ENCODE results near the gene UBE2Z. TPM values are rescaled to one million over a fixed set of nuclear protein-coding genes. Genes with fewer than 3 reads are reported as not detected.

UBE2Z gene
- total RNA-seq, 2 donors from 2014 or later, result 69.9 to 91.5 TPM

DNA sequence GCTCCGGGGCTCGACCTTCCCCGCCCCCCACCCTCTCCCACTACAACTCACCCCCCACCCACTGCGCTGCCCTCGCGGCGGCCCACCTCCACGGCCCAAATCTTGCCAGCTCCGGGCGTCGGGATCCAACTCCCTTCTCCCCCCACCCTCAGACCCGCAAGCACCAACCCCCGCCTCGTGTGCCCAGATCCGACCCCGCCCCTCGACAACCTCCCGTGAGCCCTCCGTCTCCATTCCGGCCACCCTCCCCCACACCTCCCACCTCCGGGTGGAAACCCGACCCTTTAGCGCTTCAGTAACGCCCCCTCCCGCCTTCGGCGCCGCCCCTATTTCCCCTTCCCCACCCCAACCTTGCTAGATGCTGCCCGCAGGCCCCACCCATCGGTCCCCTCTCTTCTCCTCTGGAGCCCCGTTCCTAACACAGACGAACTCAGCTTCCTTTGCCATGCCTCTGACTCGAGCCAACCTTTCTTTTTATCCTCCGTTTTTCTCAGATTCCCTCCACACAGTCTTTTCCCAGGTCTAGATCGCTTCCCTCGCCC, 717 bp downstream of the UBE2Z start:
- Histone ChIP-seq H3K9me3 (no peaks in the 10 kb centered on the region), H3K4me3 (peak overlapping the region; percentile 80 to 97), H3K4me1 (replicated peaks) (peaks cover 18% of the 10 kb centered on the region), H3K36me3 (no peaks in the 10 kb centered on the region), H3K27ac (peak overlapping the region; percentile 86 to 93), H3K27me3 (replicated peaks; ENCODE audit: insufficient read depth) (no peaks in the 10 kb centered on the region)
- TF ChIP-seq POLR2AphosphoS5 (IDR thresholded peaks at IDR 0.05) (no peak), POLR2A (IDR thresholded peaks at IDR 0.05) (no peak)
- TF ChIP-seq, protein P1, sequence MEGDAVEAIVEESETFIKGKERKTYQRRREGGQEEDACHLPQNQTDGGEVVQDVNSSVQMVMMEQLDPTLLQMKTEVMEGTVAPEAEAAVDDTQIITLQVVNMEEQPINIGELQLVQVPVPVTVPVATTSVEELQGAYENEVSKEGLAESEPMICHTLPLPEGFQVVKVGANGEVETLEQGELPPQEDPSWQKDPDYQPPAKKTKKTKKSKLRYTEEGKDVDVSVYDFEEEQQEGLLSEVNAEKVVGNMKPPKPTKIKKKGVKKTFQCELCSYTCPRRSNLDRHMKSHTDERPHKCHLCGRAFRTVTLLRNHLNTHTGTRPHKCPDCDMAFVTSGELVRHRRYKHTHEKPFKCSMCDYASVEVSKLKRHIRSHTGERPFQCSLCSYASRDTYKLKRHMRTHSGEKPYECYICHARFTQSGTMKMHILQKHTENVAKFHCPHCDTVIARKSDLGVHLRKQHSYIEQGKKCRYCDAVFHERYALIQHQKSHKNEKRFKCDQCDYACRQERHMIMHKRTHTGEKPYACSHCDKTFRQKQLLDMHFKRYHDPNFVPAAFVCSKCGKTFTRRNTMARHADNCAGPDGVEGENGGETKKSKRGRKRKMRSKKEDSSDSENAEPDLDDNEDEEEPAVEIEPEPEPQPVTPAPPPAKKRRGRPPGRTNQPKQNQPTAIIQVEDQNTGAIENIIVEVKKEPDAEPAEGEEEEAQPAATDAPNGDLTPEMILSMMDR (IDR thresholded peaks at IDR 0.05), result no peak
- peak; percentile 65 for DNase-seq (ENCODE audit: low spot score)
- WGBS, result 1% methylated on average over 33 of the region's 36 CpGs
- intact Hi-C loops (cut with DNase I), result no loop called here

GRCh38 chr17:48909783-48910182, 1.6 kb downstream of the UBE2Z start:
- intact Hi-C loops (cut with DNase I), result no loop called here
- no peaks in the 10 kb centered on the region for H3K27me3 ChIP-seq (replicated peaks; ENCODE audit: insufficient read depth)
- H3K9me3 ChIP-seq, result no peaks in the 10 kb centered on the region
- WGBS, result 45% methylated on average over 4 of the region's 4 CpGs
- peak overlapping the region in 1 of 2 donors; percentile 97 for H3K4me3 ChIP-seq
- H3K27ac ChIP-seq, result no peak overlapping the region
- no peak for DNase-seq (ENCODE audit: low spot score)
- no peaks in the 10 kb centered on the region for H3K36me3 ChIP-seq
- TF ChIP-seq POLR2A (IDR thresholded peaks at IDR 0.05), result no peak
- peaks cover 18% of the 10 kb centered on the region for H3K4me1 ChIP-seq (replicated peaks)

GRCh38 chr17:48910370-48910769, 2.2 kb downstream of the UBE2Z start:
- Histone ChIP-seq H3K36me3 (no peaks in the 10 kb centered on the region), H3K4me1 (replicated peaks) (peaks cover 18% of the 10 kb centered on the region), H3K27me3 (replicated peaks; ENCODE audit: insufficient read depth) (no peaks in the 10 kb centered on the region), H3K9me3 (no peaks in the 10 kb centered on the region), H3K4me3 (no peak overlapping the region), H3K27ac (no peak overlapping the region)
- no peak for DNase-seq (ENCODE audit: low spot score)
- WGBS, result 22% methylated on average over 2 of the region's 2 CpGs
- intact Hi-C loops (cut with DNase I), result no loop called here
- TF ChIP-seq POLR2AphosphoS5 (IDR thresholded peaks at IDR 0.05), result no peak
- TF ChIP-seq, protein P1 (IDR thresholded peaks at IDR 0.05), result no peak
- no peak for TF ChIP-seq POLR2A (IDR thresholded peaks at IDR 0.05)

DNA sequence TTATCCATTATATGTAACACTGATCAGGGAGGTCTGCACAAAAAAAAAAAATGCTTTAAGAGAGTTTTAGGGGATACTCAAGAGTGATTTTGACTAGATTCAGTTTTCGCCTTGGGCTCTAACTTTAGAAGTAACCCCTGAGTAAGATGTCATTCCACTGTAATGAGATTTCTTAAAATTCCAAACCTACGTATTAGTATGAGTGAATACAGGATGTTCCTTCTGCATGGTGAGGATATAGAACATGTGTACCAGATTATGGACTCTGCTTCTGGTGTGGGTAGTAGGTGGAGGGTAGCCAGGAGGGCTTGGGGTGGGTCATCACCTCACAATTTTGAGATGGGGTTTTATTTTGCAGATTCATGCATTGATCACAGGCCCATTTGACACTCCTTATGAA, 4.3 kb downstream of the UBE2Z start:
- Histone ChIP-seq H3K36me3 (peaks cover 0 to 5% of the 10 kb centered on the region in 2 donors), H3K9me3 (no peaks in the 10 kb centered on the region), H3K4me3 (no peak overlapping the region), H3K4me1 (replicated peaks) (peaks cover 18% of the 10 kb centered on the region), H3K27ac (no peak overlapping the region), H3K27me3 (replicated peaks; ENCODE audit: insufficient read depth) (no peaks in the 10 kb centered on the region)
- no peak for DNase-seq (ENCODE audit: low spot score)
- intact Hi-C loops (cut with DNase I), result no loop called here
- TF ChIP-seq POLR2AphosphoS5 (IDR thresholded peaks at IDR 0.05), result no peak
- 92% methylated on average over 2 of the region's 2 CpGs for WGBS

GRCh38 chr17:48915459-48916282, 7.5 kb downstream of the UBE2Z start:
- Histone ChIP-seq H3K27me3 (replicated peaks; ENCODE audit: insufficient read depth) (no peaks in the 10 kb centered on the region), H3K36me3 (peaks cover 5 to 16% of the 10 kb centered on the region in 2 donors), H3K27ac (no peak overlapping the region), H3K4me1 (replicated peaks) (peaks cover 3% of the 10 kb centered on the region), H3K9me3 (no peaks in the 10 kb centered on the region), H3K4me3 (no peak overlapping the region)
- DNase-seq (ENCODE audit: low spot score), result no peak
- WGBS, result 57% methylated on average over 5 of the region's 5 CpGs
- TF ChIP-seq, protein P1 (IDR thresholded peaks at IDR 0.05), result no peak
- TF ChIP-seq POLR2AphosphoS5 (IDR thresholded peaks at IDR 0.05) (no peak), POLR2A (IDR thresholded peaks at IDR 0.05) (no peak)
- intact Hi-C loops (cut with DNase I), result no loop called here

Data from prostate gland (tissue), 2 donors.